H1 (cell line): ENCODE data around the gene HRH2. TPM values are rescaled to one million over a fixed set of nuclear protein-coding genes. Genes with fewer than 3 reads are reported as not detected.

Source experiments
- CTCF ChIA-PET: fragments of 300-600 bp; sonication (Branson Sonifier 250); formaldehyde crosslinking; loops from one replicate; lab custom pipeline; 2021; ENCODE audit not compliant: partially characterized antibody; lab: Charles Lee
- POLR2A ChIA-PET: fragments of 300-600 bp; sonication (Branson Sonifier 250); formaldehyde crosslinking; loops from one replicate; lab custom pipeline; 2021; ENCODE audit warnings: inconsistent platforms; ENCODE audit not compliant: partially characterized antibody; lab: Charles Lee
- DNase-seq, 2 experiments: peaks; one replicate each; pipeline versions ENCODE4 v3.0.0 to v3.0.0-alpha.2; 2010 to 2022; ENCODE audit warnings: low spot score in 2 of 2, low read depth in 1 of 2, mixed read lengths in 1 of 2
- FAIRE-seq: peaks from 2 replicates; lab custom pipeline; 2011; peaks lifted over from hg19 to GRCh38; lab: Jason Lieb, UNC
- H2AFZ ChIP-seq: 2 replicates; pipeline ENCODE4 v1.8.1; 2012; ENCODE audit warnings: low read length, inconsistent platforms
- H2AK5ac ChIP-seq: 2 replicates; pipeline ENCODE4 v1.6.1; 2013; ENCODE audit warnings: low read depth, low read length
- H2BK120ac ChIP-seq: replicated peaks from 2 replicates; pipeline ENCODE3; 2013; ENCODE audit warnings: low read depth, low read length, inconsistent platforms
- H2BK12ac ChIP-seq: 2 replicates; pipeline ENCODE4 v1.6.1; 2013; ENCODE audit warnings: low read depth, low read length
- H2BK15ac ChIP-seq: 2 replicates; pipeline ENCODE4 v1.6.1; 2013; ENCODE audit warnings: low read length
- H2BK20ac ChIP-seq: 2 replicates; pipeline ENCODE4 v1.6.1; 2013; ENCODE audit warnings: low read length
- H2BK5ac ChIP-seq: 2 replicates; pipeline ENCODE4 v1.6.1; 2013; ENCODE audit warnings: low read depth, low read length
- H3K14ac ChIP-seq: 2 replicates; pipeline ENCODE4 v1.6.1; 2013; ENCODE audit warnings: inconsistent platforms; ENCODE audit not compliant: insufficient read length
- H3K18ac ChIP-seq: 2 replicates; pipeline ENCODE4 v1.6.1; 2013; ENCODE audit warnings: low read length; ENCODE audit errors: extremely low read depth
- H3K23ac ChIP-seq: 2 replicates; pipeline ENCODE4 v1.6.1; 2013; ENCODE audit warnings: inconsistent platforms; ENCODE audit not compliant: insufficient read length
- H3K23me2 ChIP-seq: 2 replicates; pipeline ENCODE4 v1.6.1; 2013; ENCODE audit warnings: low read depth, low read length
- H3K27ac ChIP-seq: 2 replicates; pipeline ENCODE4 v1.6.1; 2011; ENCODE audit warnings: low read depth, low read length, inconsistent platforms
- H3K27me3 ChIP-seq, 4 experiments: replicated peaks in 1 of 4; 1 replicate in 1 of 4; 2 replicates in 3 of 4; pipeline versions ENCODE4 v1.6.1 to v1.8.1; 2011 to 2013; ENCODE audit warnings: low read length in 3 of 4, mild to moderate bottlenecking in 3 of 4, inconsistent platforms in 2 of 4, mixed read lengths in 2 of 4, moderate library complexity in 1 of 4; ENCODE audit not compliant: control insufficient read depth in 3 of 4, insufficient read depth in 3 of 4; ENCODE audit errors: extremely low read depth in 1 of 4
- H3K36me3 ChIP-seq, 4 experiments: 2 replicates each; pipeline versions ENCODE4 v1.6.1 to v1.8.1; 2011 to 2013; ENCODE audit warnings: mild to moderate bottlenecking in 4 of 4, low read length in 3 of 4, moderate library complexity in 2 of 4, control low read depth in 1 of 4, inconsistent platforms in 1 of 4; ENCODE audit not compliant: insufficient read depth in 4 of 4, control insufficient read depth in 2 of 4
- H3K4ac ChIP-seq: replicated peaks from 2 replicates; pipeline ENCODE3; 2013; ENCODE audit warnings: low read length, low read depth, mixed read lengths, inconsistent platforms; ENCODE audit not compliant: insufficient read length
- H3K4me1 ChIP-seq, 4 experiments: replicated peaks in 1 of 4; 1 replicate in 1 of 4; 2 replicates in 3 of 4; pipeline versions ENCODE4 v1.6.1 to v1.8.1; 2011 to 2013; ENCODE audit warnings: low read length in 3 of 4, inconsistent platforms in 2 of 4, mixed read lengths in 1 of 4; ENCODE audit not compliant: insufficient read depth in 4 of 4, control insufficient read depth in 3 of 4
- H3K4me2 ChIP-seq, 2 experiments: 2 replicates each; pipeline versions ENCODE4 v1.6.1 to v1.8.1; 2011 to 2013; ENCODE audit warnings: low read depth in 2 of 2, low read length in 2 of 2, control low read depth in 1 of 2, inconsistent platforms in 1 of 2, mild to moderate bottlenecking in 1 of 2; ENCODE audit not compliant: insufficient read depth in 1 of 2
- H3K4me3 ChIP-seq, 4 experiments: fragments of 200-600, 300-600 bp in 1 of 4; sonication (generic), shearing (Covaris generic), sonication (Bioruptor Twin) in 1 of 4; 2 replicates each; pipeline versions ENCODE4 v1.5.1 to v1.8.1; 2011 to 2016; ENCODE audit warnings: low read length in 4 of 4, low read depth in 3 of 4, control low read depth in 2 of 4, inconsistent platforms in 2 of 4, mild to moderate bottlenecking in 2 of 4, mixed read lengths in 1 of 4, moderate library complexity in 1 of 4; ENCODE audit not compliant: insufficient read depth in 2 of 4; ENCODE audit errors: extremely low read depth in 1 of 4
- H3K56ac ChIP-seq: replicated peaks from 2 replicates; pipeline ENCODE3; 2013; ENCODE audit warnings: low read depth, mild to moderate bottlenecking, mixed read lengths, low read length, inconsistent platforms; ENCODE audit not compliant: insufficient read length
- H3K79me1 ChIP-seq: 2 replicates; pipeline ENCODE4 v1.6.1; 2013; ENCODE audit warnings: low read depth, low read length, control low read depth
- H3K79me2 ChIP-seq, 2 experiments: 2 replicates each; pipeline versions ENCODE4 v1.6.1 to v1.8.1; 2012 to 2013; ENCODE audit warnings: low read length in 2 of 2, mild to moderate bottlenecking in 2 of 2, inconsistent platforms in 1 of 2; ENCODE audit not compliant: insufficient read depth in 2 of 2, control insufficient read depth in 1 of 2
- H3K9ac ChIP-seq, 4 experiments: replicated peaks in 1 of 4; 1 replicate in 1 of 4; 2 replicates in 3 of 4; pipeline versions ENCODE4 v1.6.1 to v1.8.1; 2011 to 2013; ENCODE audit warnings: low read depth in 3 of 4, low read length in 3 of 4, control low read depth in 2 of 4, mild to moderate bottlenecking in 2 of 4, moderate library complexity in 2 of 4, inconsistent platforms in 1 of 4; ENCODE audit errors: extremely low read depth in 1 of 4
- H3K9me3 ChIP-seq, 2 experiments: 2 replicates each; pipeline versions ENCODE4 v1.6.1 to v1.8.1; 2012 to 2013; ENCODE audit warnings: mild to moderate bottlenecking in 2 of 2, moderate library complexity in 2 of 2, control low read depth in 1 of 2, inconsistent platforms in 1 of 2, low read depth in 1 of 2, low read length in 1 of 2, mixed read lengths in 1 of 2; ENCODE audit not compliant: insufficient read depth in 2 of 2
- H4K20me1 ChIP-seq, 2 experiments: replicated peaks in 1 of 2; 2 replicates each; pipeline versions ENCODE3 to v1.8.1; 2011 to 2013; ENCODE audit warnings: inconsistent platforms in 2 of 2, low read length in 2 of 2, mild to moderate bottlenecking in 1 of 2; ENCODE audit not compliant: insufficient read depth in 2 of 2, control insufficient read depth in 1 of 2
- H4K5ac ChIP-seq: 2 replicates; pipeline ENCODE4 v1.6.1; 2013; ENCODE audit warnings: low read length, low read depth, mixed read lengths, inconsistent platforms; ENCODE audit not compliant: insufficient read length
- H4K8ac ChIP-seq: 2 replicates; pipeline ENCODE4 v1.8.0; 2013; ENCODE audit warnings: mild to moderate bottlenecking, moderate library complexity, low read length, inconsistent platforms; ENCODE audit not compliant: insufficient read depth; ENCODE audit errors: extremely low read depth
- H4K91ac ChIP-seq: replicated peaks from 2 replicates; pipeline ENCODE3; 2013; ENCODE audit warnings: low read length, mixed read lengths, inconsistent platforms; ENCODE audit not compliant: insufficient read length
- BACH1 ChIP-seq: IDR thresholded peaks from 2 replicates; pipeline ENCODE4 v1.6.1; 2012; ENCODE audit warnings: low read length, improper control_type of control experiment
- BCL11A ChIP-seq, 2 experiments: IDR thresholded peaks; one replicate each; pipeline ENCODE4 v1.6.1; 2011; ENCODE audit warnings: low read depth in 2 of 2, low read length in 2 of 2, mild to moderate bottlenecking in 2 of 2
- EP300 ChIP-seq, 2 experiments: IDR thresholded peaks; 1 replicate in 1 of 2; 2 replicates in 1 of 2; pipeline ENCODE4 v1.6.1; 2011 to 2012; ENCODE audit warnings: low read depth in 2 of 2, low read length in 2 of 2, mild to moderate bottlenecking in 2 of 2, borderline replicate concordance in 1 of 2, inconsistent platforms in 1 of 2, moderate library complexity in 1 of 2
- NANOG ChIP-seq: IDR thresholded peaks from 2 replicates; pipeline ENCODE4 v1.6.1; 2011; ENCODE audit warnings: low read length, low read depth, mild to moderate bottlenecking, inconsistent platforms; ENCODE audit not compliant: insufficient read depth, poor library complexity, severe bottlenecking
- POLR2AphosphoS5 ChIP-seq: IDR thresholded peaks from 2 replicates; pipeline ENCODE4 v1.6.1; 2011; ENCODE audit warnings: low read depth, low read length
- POU5F1 ChIP-seq: IDR thresholded peaks from 2 replicates; pipeline ENCODE4 v1.6.1; 2011; ENCODE audit warnings: low read depth, mild to moderate bottlenecking, low read length, moderate library complexity
- RFX5 ChIP-seq: IDR thresholded peaks from 2 replicates; pipeline ENCODE4 v1.6.1; 2011; ENCODE audit warnings: low read depth, low read length, improper control_type of control experiment, borderline replicate concordance
- RNF2 ChIP-seq: fragments of 200-900, 300-1000 bp; sonication (generic); IDR thresholded peaks from 2 replicates; pipeline ENCODE4 v1.7.1; 2016; ENCODE audit warnings: borderline replicate concordance, low read depth, mild to moderate bottlenecking, antibody characterized with exemption, low read length; ENCODE audit not compliant: poor library complexity, severe bottlenecking; ENCODE audit errors: missing control alignments
- WGBS, 2 experiments: shearing (Covaris generic) in 1 of 2; methylation state at CpG; one replicate each; pipeline versions ENCODE4 v1.1.6 to v1.1.7; 2013 to 2015; ENCODE audit warnings: low lambda C conversion rate in 2 of 2, mixed read lengths in 2 of 2, inconsistent platforms in 1 of 2, low coverage in 1 of 2, missing lambda C conversion rate in 1 of 2; ENCODE audit not compliant: insufficient replicate concordance in 2 of 2, insufficient coverage in 1 of 2, insufficient read length in 1 of 2; ENCODE audit errors: extremely low coverage in 1 of 2, missing lambda C conversion rate in 1 of 2; 5-methylcytosine and 5-hydroxymethylcytosine counted together
- polyA plus RNA-seq, 7 experiments: library from polyadenylated mRNA; depleted of rRNA in 3 of 7; stranded (reverse) in 5 of 7; unstranded in 2 of 7; fragments of >200 nt in 5 of 7; fragments of 200-250 nt in 2 of 7; gene quantifications; 1 replicate in 5 of 7; 2 replicates in 1 of 7; 4 replicates in 1 of 7; pipeline versions ENCODE4 v1.2.1 to v1.2.3, GENCODE V29; 2011 to 2013; ENCODE audit warnings: missing spikeins in 2 of 7, mixed read lengths in 2 of 7
- total RNA-seq: library from RNA; stranded (reverse); fragmentation: NEBNext Ultra II Directional; extraction: Animal tissue kit (Norgen Biotek cat#: 25700); gene quantifications from 2 replicates; pipeline ENCODE4 v1.2.1, GENCODE V29; 2021

Gene HRH2
- total and polyA plus RNA-seq, 2 of the 8 experiments (the other 6 are each of a cell fraction or from before 2014, with no cell fraction given), result 7.8 to 8.1 TPM

DNA sequence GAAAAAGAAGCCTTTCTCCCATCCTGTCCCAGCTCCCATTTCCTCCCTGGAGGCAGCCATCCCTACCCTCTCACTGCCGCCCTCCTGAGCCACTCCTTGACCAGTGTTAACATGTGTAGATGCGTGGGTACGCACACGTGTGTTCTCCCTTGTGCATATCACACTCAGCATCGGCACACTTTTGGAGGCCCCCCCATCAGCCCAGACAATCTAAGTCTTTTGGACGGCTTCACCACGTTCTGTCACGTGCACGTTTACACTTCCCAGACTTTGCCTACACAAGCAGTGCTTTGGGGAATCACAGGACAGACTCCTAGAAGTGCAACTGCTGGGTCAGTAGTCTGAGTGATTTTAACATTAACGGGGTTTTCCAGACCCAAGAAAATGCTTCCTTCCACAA is 18.0 kb downstream of the HRH2 start:
- H2BK15ac ChIP-seq, result no peak overlapping the region
- H3K4ac ChIP-seq, result no peak overlapping the region
- no peak overlapping the region for H3K56ac ChIP-seq
- H2BK20ac ChIP-seq, result no peak overlapping the region
- no peak overlapping the region for H3K27ac ChIP-seq
- TF ChIP-seq BACH1 (no peak), NANOG (no peak), RFX5 (no peak), POU5F1 (no peak), POLR2AphosphoS5 (no peak), RNF2 (no peak), BCL11A (IDR thresholded peaks at IDR 0.05; ENCODE audit: low read depth in 2 of 2, low read length in 2 of 2) (no peak), EP300 (IDR thresholded peaks at IDR 0.05; ENCODE audit: borderline replicate concordance in 1 of 2, low read depth in 2 of 2, low read length in 2 of 2) (no peak)
- TF ChIP-seq, all 59 proteins: peak for 0
- Histone ChIP-seq H3K27me3 (no peaks in the 10 kb centered on the region), H3K9ac (no peak overlapping the region), H2BK12ac (peak overlapping the region; percentile 27; the same call in 1 of the 2 replicates), H3K14ac (no peak overlapping the region), H3K9me3 (no peaks in the 10 kb centered on the region), H3K4me1 (no peaks in the 10 kb centered on the region), H2AFZ (no peak overlapping the region), H4K5ac (no peak overlapping the region), H4K91ac (no peak overlapping the region), H2BK5ac (no peak overlapping the region), H3K79me2 (no peaks in the 10 kb centered on the region), H4K20me1 (peaks cover 0 to 2% of the 10 kb centered on the region in 2 experiments), H3K36me3 (no peaks in the 10 kb centered on the region), H3K23ac (no peak overlapping the region), H3K4me3 (no peak overlapping the region), H3K79me1 (no peaks in the 10 kb centered on the region; the same call in 1 of the 2 replicates), H3K23me2 (no peaks in the 10 kb centered on the region), H3K18ac (no peak overlapping the region), H4K8ac (no peak overlapping the region; the same call in 1 of the 2 replicates), H2AK5ac (no peak overlapping the region), H3K4me2 (no peak overlapping the region), H2BK120ac (no peak overlapping the region)
- DNase-seq (no peak), FAIRE-seq (no peak)
- POLR2A ChIA-PET, result no interaction called here
- WGBS, 2 experiments, result 83% methylated on average over 10 of the region's 10 CpGs; no CpG with 5 or more reads in 1 of the 2 experiments
- CTCF ChIA-PET, result interaction anchor here (0.8 to 1.4 kb wide), 5 partner anchors 9 to 53 kb away, joined by 3 to 4 read pairs (median 3); no protein-coding TSS in a partner anchor
